Type B pancreatic cell (in vitro differentiated cells): ENCODE measurements around the gene PCBP1. TPM values are rescaled to one million over a fixed set of nuclear protein-coding genes. Genes with fewer than 3 reads are reported as not detected.

Experiments used
- DNase-seq: peaks from one replicate; pipeline ENCODE4 v3.0.0; 2021; ENCODE audit warnings: mixed read lengths; ENCODE audit not compliant: unreplicated experiment; ENCODE audit errors: extremely low spot score
- H3K27ac Mint-ChIP-seq: 2 replicates; pipeline ENCODE4 v1.8.0; 2021; ENCODE audit warnings: mild to moderate bottlenecking, mixed read lengths
- H3K27me3 Mint-ChIP-seq: 2 replicates; pipeline ENCODE4 v1.8.0; 2021; ENCODE audit warnings: mixed read lengths
- H3K36me3 Mint-ChIP-seq: 2 replicates; pipeline ENCODE4 v1.8.0; 2021; ENCODE audit warnings: mixed read lengths
- H3K4me1 Mint-ChIP-seq: one replicate; pipeline ENCODE4 v1.8.0; 2021; ENCODE audit warnings: mixed read lengths; ENCODE audit not compliant: unreplicated experiment
- H3K4me3 Mint-ChIP-seq: 2 replicates; pipeline ENCODE4 v1.8.0; 2021; ENCODE audit warnings: mild to moderate bottlenecking, mixed read lengths
- H3K9me3 Mint-ChIP-seq: 2 replicates; pipeline ENCODE4 v1.8.0; 2021; ENCODE audit warnings: mixed read lengths
- CTCF ChIP-seq: fragments of 200-600 bp; sonication (generic); conservative IDR thresholded peaks from 2 replicates; pipeline ENCODE4 v1.5.0; 2021; ENCODE audit warnings: antibody characterized with exemption, mild to moderate bottlenecking
- total RNA-seq: library from RNA; stranded (reverse); gene quantifications from 2 replicates; pipeline ENCODE4 v1.2.1, GENCODE V29; 2021; ENCODE audit warnings: low replicate concordance

Gene PCBP1
- total RNA-seq, 1 donor from 2014 or later = 316 TPM

- no peak for DNase-seq
- Mint-ChIP-seq H3K36me3 (peaks cover 44% of the 10 kb centered on the region), H3K27me3 (peaks cover 7% of the 10 kb centered on the region), H3K4me1 (peaks cover 29% of the 10 kb centered on the region), H3K9me3 (no peaks in the 10 kb centered on the region), H3K27ac (peak overlapping the region; percentile 100), H3K4me3 (peak overlapping the region; percentile 59)
- TF ChIP-seq CTCF = no peak
Measured at GRCh38 chr2:70083344-70084156, 3.7 kb upstream of the PCBP1 start.

- Mint-ChIP-seq H3K4me1 (peaks cover 36% of the 10 kb centered on the region), H3K4me3 (peak overlapping the region; percentile 96), H3K9me3 (no peaks in the 10 kb centered on the region), H3K27me3 (peaks cover 7% of the 10 kb centered on the region), H3K36me3 (peaks cover 46% of the 10 kb centered on the region), H3K27ac (peak overlapping the region; percentile 100)
- no peak for DNase-seq
- TF ChIP-seq CTCF = no peak
Measured at GRCh38 chr2:70084973-70085710, 2.1 kb upstream of the PCBP1 start.

GRCh38 chr2:70085711-70086277, 1.5 kb upstream of the PCBP1 start:
- Mint-ChIP-seq H3K4me3 (peak overlapping the region; percentile 96), H3K27me3 (peaks cover 7% of the 10 kb centered on the region), H3K36me3 (peaks cover 47% of the 10 kb centered on the region), H3K9me3 (no peaks in the 10 kb centered on the region), H3K27ac (peak overlapping the region; percentile 100), H3K4me1 (peaks cover 37% of the 10 kb centered on the region)
- TF ChIP-seq CTCF = no peak
- no peak for DNase-seq

GRCh38 chr2:70086278-70086837, 919 bp upstream of the PCBP1 start:
- Mint-ChIP-seq H3K27me3 (peaks cover 7% of the 10 kb centered on the region), H3K27ac (peak overlapping the region; percentile 100), H3K36me3 (peaks cover 47% of the 10 kb centered on the region), H3K4me3 (peak overlapping the region; percentile 96), H3K4me1 (peaks cover 35% of the 10 kb centered on the region), H3K9me3 (no peaks in the 10 kb centered on the region)
- no peak for TF ChIP-seq CTCF
- DNase-seq = peak; percentile 79

- peaks cover 7% of the 10 kb centered on the region for H3K27me3 Mint-ChIP-seq
- peak overlapping the region; percentile 96 for H3K4me3 Mint-ChIP-seq
- no peak for TF ChIP-seq CTCF
- peak; percentile 77 for DNase-seq
- peaks cover 40% of the 10 kb centered on the region for H3K4me1 Mint-ChIP-seq
- peak overlapping the region; percentile 100 for H3K27ac Mint-ChIP-seq
- H3K9me3 Mint-ChIP-seq = no peaks in the 10 kb centered on the region
- H3K36me3 Mint-ChIP-seq = peaks cover 51% of the 10 kb centered on the region
Measured at GRCh38 chr2:70087702-70088597, 673 bp downstream of the PCBP1 start.
